Activated CD8-positive, alpha-beta memory T cell treated with anti-CD3 and anti-CD28 coated beads for 48 hours (primary cell): Measurements from ENCODE around the gene CLCNKA.
A peak's percentile ranks its signal among the peaks of the same experiment; 100 is the strongest.
"Not testable (repeated sequence)": the region's sequence is repeated elsewhere in the genome, so short reads cannot be mapped to it uniquely, and the experiment has no call there.

Experiments
- DNase-seq, 3 experiments: peaks; one replicate each; pipeline ENCODE4 v3.0.0-alpha.2; 2020; ENCODE audit warnings: low read depth in 2 of 3, low spot score in 2 of 3

The CLCNKA gene

DNA sequence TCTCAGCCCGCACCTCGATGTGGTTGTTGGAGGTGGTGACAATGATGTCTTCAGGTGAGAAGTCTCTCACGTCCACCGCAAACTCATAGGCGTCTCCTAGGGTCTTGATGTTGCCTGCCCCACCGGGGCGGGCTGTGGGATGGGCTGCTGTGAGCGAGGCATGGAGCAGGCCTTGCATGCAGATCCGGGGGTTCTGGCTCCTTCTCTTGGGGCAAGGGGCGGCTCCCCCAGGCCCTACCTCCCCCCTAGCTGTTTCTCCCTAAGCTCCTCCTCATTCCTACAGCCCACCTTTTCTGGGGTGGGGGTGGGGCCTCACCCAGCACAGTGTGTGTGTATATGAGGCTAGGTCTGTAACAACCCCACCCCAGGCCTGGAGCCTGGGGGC lies 4.8 kb upstream of the CLCNKA start:
- DNase-seq = no peak

DNA sequence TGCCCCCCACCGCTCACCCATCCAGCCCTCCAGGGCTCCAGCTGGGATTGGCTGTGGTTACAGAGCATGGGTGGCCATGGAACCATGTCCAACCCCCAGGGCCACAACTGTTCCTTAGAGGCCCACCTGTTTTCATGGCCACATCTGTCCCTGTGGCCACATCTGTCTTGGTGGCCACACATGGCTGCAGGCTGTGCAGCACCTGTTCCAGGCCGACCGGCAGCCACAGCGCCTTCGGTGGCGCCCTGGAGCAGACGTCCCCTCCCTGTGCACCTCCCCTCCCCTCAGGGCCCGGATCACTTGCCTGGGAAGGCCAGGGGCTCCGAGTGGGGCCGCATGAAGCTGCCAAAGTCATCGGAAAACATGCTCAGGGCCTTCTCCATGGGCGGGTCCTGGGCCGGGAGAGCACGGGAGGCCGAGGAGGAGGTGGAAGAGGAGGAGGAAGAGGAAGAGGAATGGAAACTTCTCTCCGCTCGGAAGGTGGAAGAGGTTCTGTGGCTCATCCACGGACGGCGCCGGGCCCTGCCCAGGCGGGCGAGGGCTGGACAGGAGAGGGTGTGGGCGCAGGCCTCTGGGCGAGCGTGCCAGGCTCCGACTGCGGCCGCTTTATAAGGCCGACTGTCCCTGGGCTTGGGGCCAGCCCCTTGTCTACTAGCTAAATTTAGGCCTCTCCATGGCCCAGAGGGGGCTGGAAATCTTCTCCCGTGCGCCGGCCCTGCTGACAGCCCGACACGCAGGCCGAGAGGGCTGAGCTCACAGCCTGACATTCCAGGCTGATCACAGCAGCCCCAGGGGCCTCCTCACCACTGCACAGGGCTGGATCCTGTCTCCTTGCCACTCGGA lies 4.2 kb upstream of the CLCNKA start, which contains the start of gene HSPB7:
Gene HSPB7 (minus strand): TSS at position 583 of the 843 bp plus-strand sequence. CDS start 80 bp downstream, at position 503.
- DNase-seq = no peak

DNA sequence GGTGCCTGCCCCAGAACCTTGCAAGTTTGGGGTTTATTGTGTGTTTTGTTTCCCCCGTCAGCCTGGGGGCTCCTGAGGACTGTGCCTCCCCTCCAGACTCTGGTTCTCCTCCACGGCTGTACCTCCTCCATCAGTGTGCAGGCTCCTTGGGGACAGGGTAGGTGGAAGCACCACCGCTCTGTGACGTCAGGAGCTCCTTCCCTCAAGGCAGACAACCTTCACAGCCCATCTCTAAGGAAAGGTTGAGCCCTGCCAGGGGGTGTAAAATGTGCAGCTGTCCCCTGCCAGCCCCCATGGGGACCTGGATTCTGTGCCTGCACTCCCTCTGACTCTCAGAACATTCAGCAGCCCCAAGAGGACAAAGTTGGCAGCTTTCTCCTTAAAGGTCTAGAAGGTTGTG lies 3.5 kb upstream of the CLCNKA start:
- DNase-seq = no peak

DNA sequence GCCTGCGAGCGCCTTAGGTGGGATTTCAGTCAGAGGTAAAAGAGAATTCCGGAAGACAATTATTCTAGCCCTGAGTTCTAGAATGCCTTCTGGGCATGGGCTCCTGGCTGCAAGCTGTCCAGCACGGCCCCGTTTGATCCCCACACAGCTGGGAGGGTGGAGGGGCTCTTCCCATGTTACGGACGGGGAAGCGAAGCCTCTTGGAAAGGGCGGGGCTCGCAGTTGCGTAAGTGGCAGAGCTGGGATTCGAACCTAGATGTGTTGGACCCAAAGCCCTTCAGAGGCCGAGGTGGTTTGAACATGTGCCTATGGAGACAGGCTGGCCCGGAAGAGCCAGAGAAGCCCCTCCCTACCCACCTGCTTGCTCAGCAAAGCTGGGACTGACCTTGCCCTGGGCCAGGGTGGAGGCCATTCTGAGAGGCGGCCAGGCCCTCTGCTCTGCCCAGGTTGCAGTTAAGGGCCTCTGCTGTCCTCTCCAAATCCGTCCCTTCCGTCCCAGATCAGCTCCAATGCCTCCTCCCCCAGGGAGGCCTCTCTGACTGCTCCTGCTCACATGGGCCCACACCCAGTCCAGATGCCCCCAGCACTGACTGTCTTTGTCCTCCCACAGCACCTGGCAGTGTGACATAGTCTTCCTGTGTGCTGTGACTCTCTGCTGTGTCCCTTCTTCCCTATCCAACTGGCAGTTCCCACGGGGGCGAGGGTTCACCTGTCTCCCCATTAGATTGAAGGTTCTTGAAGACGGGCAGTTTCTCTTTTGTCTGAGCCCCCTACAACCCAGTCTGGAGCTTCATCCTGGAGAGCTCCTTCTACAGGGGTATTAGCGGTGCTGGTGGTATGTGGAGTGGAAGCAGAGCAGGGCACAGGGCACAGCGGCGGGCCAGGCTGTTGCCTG lies 2.8 kb upstream of the CLCNKA start:
- no peak for DNase-seq

DNA sequence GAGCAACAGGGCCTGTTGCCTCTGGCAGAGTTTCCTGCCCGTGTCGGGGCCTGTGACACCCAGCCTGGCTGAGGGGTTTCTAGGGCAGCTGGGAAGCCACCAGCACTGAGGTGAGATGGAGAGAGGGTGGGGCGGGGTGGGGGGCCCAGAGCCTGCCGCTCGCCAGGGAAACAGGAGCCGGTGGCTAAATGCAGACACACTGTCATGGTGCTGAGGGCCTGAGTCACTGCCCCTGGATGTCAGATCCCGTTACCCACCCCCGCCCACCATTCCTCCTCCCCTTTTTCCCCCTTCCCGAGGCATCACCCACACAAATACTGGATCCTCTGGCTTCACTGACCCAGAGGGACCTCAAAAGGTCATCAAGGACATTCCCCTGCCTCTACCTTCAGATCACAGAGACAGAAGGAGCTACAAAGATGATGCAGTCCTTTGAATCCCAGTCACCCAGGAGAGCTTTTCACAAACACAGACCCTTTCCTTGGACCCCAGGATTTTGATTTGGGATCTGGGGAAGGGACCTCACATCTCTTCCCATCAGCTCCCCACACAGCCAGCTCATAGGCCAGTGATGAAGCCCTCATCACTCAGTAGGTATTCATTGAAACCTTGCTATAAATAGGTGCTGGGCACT lies 2.1 kb upstream of the CLCNKA start:
- no peak for DNase-seq

DNA sequence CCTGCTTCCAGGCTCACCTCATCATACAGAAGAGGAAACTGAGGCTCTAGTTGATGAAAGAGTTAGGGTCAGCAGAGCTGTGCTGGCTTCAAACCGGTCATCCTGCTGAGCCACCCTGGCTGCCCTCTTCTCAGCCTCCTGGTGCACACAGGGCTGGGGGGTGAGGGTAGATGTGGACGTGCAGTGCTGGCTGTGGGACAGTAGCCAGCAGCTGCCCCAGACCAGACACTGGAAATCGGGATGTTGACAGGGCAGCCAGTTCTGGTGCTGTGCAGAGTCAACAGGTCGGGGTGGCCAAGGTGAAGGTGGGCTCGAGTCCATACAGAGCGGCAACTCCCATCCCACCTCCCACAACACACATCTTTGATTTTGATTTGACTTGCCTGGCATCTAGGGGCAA lies 1.5 kb upstream of the CLCNKA start:
- DNase-seq = no peak

DNA sequence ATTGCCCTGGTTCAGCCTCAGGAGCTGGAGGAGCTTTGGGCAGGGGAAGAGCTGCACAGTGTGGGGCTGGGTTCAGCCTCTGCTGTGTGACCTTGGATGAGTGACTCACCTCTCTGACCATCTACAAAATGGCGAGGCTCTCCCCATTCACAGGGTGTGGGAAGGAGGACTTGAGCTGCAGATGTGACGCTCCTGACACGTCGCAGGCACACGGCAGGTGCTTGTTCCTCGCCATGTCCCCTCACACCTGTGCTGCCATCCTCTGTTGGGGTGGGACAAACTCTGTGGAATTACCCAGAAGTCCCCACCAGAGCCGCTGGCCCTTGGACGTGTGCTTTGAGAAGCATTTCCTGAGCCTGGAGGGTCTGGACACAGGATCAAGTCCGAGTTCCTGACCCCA lies 958 bp upstream of the CLCNKA start:
- not testable (repeated sequence) for DNase-seq

DNA sequence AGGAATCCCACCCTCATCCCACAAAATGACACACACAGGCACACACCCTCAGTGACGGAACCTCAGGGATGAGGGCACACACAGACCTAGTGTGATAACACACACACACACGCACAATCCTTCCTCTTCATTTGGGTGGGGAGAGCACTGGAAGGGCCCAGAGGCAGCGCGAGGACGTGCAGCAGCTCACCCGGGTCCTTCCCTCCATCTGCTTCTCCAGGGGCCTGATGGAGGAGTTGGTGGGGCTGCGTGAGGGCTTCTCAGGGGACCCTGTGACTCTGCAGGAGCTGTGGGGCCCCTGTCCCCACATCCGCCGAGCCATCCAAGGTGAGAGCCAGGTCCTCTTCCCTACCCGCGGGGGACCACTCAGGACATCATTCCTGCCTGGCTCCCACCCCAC lies 557 bp downstream of the CLCNKA start:
- no peak for DNase-seq

DNA sequence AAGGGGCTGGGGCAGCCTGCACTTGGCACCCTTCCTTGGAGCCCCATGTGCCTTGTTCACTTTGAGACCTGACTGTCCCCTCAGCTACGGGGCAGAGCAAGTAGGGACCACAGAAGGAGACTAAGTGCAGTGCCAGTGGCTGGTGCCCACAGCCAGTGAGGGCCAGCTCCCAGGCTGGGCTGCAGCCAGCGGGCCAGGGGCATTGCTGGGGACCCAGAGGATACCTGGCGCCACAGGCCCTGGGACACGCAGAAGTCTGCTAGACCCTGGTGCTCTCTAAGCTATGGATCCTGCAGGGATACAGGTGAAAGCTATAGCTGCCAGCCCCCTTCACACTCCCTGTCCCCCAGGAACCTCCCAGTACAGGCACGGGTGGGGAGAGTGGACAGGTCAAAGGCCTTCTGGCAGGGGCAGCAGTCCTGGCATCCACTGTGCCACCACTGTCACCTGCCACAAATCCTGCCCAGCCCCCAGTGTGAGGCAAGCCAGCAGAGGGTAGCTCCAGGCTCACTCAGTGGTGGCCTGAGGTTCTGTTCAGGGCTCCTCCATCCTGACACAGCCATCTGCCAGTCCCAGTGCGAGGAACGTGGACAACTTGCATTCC lies 1.3 kb downstream of the CLCNKA start:
- no peak for DNase-seq

DNA sequence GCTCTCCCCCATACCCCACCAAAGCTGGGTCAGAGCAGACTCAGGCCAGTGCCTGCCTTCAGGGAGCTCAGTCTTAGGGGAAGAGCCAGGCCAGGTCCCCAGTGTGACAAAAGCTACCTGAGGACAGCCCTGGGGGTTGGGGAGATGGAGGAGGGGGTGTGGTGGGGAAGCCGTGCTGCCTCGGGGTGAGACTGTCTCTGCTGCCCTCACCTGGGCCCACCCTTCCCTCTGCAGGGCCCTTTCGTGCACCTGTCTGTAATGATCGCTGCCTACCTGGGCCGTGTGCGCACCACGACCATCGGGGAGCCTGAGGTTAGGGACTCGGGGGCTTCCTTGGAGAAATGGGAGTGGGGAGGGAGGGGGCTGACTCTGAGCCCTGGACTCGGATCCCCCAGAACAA lies 4.5 kb downstream of the CLCNKA start:
- DNase-seq = not testable (repeated sequence)

DNA sequence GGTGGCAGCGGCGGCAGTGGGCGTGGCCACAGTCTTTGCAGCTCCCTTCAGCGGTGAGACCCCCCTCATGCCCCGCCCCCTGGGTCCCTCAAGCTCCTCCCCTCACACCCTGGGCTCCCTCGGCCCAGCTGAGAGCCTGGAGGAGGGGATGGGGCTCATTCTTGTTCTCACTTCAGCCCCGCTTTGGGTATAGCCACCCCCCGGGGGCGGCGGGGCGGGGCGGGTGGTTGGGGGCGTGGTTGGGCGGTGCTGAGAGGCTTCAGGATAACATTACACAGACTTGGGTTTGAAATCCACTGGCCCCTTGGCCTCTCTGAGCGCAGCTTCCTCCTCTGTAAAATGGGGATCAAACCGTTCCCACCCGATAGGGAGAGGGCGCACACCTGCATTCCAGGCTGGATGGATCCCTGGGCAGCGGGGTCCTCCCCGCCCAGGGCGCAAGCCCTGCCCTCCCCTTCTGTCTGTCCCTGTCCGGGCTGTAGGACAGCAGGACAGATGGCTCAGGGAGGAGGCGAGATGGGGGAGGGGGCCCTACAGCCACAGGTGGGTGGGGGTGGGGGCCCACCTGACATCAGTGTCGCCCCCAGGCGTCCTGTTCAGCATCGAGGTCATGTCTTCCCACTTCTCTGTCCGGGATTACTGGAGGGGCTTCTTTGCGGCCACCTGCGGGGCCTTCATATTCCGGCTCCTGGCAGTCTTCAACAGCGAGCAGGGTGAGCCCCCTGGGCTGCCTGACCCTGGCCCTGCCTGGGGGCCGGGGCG lies 5.1 kb downstream of the CLCNKA start:
- DNase-seq = no peak

DNA sequence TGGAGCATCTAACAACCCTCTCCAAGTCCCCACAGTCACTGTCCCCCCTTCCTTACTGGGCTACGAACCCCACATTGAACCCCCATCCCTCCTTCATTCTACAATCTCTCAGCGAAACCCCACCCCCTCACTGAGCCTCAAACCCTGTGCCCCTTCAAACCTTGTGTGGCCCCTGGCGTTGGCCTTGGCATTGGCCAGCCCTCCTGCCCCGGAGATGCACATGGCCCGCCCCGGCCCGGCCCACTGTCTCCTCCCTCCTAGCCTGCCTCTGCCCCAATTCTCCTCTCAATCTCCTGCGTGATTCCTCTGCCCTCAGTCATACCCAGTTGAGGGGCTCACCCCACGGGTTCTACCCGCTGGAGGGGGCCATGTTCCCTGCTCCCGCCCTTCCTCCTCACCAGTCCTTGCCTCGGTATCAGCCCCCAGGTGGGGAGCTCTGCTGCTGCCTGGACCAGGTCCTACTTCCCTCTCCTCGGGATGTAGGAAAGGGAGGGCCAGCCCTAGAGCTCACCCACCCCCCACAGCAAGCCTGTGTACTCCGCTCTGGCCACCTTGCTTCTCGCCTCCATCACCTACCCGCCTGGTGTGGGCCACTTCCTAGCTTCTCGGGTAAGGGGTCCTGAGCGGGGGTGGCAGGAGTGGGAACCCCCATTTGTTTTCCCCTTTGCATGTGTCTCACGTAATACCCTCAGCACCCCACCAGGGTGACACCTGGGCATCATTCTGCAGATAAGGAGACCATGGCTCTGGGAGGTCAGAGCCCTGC lies 6.6 kb downstream of the CLCNKA start:
- DNase-seq = no peak

DNA sequence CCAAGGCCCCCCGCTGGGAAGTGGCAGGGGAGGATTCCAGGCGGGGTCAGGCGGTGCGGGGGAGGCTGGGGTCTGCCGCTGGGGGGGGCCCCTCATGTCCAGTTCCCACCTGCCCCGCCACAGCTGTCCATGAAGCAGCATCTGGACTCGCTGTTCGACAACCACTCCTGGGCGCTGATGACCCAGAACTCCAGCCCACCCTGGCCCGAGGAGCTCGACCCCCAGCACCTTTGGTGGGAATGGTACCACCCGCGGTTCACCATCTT lies 7.1 kb downstream of the CLCNKA start:
- not testable (repeated sequence) for DNase-seq

DNA sequence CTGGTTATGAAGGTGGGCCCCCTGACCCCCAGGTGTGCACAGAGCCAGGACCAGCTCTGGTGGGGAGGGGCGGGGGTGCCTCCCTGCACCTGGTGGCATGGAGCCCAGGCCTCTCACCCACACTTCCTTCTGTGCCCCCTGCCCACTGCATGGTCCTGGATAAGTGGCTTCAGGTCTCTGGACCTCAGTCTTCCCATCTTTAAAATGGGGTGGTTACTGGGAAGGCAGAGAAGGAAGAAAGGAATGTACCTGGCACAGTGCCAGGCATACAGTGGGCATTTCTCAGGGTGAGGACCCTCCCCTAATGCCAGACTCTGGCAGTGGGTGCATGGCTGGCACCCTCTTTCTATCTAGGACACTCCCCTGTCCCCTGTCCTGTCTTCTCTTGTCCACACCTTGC lies 7.5 kb downstream of the CLCNKA start:
- no peak for DNase-seq

DNA sequence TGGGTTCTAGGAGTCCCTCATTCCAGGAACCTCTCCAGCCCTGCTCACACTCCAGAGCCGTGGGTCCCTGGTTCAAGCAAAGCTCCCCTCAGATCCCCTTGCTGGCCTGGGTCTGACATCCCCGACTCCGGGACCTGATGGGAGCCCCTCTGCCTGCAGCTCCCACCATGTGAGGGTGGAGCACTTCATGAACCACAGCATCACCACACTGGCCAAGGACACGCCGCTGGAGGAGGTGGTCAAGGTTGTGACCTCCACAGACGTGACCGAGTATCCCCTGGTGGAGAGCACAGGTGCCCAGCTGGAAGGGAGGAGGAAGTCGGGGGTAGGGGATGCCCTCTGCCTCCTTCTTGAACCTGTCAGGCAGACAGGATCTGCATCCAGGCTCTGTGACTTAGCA lies 9.7 kb downstream of the CLCNKA start:
- no peak for DNase-seq

DNA sequence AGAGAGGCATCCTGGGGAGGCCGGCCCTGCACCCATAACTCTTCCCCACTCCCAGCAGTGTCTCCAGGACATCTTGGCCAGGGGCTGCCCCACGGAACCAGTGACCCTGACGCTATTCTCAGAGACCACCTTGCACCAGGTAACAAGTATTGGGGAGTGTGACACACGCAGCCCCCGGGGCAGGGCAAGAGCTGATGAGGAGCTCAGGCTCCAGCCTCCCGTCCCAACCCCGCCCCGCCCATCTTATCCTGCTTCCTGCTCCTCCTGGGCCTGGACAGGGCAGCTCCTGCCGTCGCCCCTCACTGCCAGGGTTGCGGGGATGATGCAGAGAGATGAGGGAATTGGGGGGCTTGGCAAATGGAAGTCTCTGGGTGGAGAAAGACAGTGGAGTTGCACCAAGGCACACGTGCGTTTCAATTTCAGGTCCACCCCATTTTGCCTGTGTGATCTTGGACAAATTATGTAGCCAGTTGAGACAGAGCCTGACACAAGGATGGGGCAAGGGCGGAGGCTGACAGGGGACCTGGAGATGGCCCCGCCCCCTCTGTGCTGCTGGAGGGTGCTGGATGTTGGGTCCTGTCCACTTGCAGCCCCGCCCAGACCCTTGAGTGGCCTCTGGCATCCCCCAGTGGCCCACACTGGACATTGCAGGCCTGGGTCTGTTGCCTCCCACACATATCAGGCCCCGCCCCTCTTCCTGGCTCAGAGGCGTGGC lies 10.7 kb downstream of the CLCNKA start:
- peak; percentile 27 to 40 (median 38) for DNase-seq

DNA sequence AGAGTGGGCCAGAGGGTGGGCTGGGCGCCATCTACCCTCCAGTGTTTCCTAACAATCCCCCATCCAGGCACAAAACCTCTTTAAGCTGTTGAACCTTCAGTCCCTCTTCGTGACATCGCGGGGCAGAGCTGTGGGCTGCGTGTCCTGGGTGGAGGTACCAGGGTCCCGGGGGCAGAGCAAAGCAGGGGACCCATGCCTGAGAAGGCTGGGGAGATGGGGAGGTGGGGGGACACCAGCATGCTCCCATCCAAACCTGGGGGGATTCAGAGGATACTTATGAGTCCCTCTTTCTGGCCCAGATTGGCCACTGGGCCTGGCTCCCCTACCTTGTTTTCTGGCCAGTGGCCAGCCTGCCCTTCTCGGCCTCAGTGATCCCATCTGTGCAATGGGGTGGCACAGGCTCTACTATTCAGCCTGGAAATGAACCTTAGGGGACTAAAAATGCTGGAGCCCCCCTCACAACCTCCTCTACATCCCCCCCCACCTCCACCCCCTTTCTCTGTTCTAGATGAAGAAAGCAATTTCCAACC lies 11.3 kb downstream of the CLCNKA start:
- not testable (repeated sequence) for DNase-seq

DNA sequence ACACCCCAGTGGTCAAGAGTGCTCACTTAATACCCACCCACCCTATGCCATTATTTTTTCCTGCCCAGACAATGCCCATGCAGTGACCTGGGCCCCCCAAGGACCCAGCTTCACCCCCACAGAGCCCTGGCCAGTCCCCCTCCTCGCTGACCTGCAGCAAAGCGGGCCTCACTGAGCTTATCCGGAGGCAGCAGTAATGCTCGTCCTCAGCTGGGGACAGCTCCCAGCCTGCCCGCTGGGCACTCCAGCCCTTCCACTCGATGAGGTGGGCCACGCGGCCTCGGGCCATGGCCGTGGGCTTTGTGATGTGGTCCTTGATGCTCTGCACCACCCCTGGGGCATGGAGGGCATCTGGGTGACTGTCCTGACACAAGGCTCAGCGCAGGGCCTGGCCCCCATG lies 14.6 kb downstream of the CLCNKA start:
- not testable (repeated sequence) for DNase-seq

DNA sequence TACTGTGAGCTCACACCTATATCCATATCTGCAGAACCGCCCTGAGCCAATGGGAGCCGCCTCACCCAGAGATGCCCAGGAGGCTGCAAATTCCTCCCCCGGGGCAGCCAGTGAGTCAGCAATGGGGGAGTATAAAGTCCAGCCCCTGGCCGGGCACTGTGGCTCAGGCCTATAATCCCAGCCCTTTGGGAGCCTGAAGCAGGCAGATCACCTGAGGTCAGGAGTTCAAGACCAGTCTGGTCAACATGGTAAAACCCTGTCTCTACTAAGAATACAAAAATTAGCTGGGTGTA lies 16.7 kb downstream of the CLCNKA start:
- DNase-seq = no peak
